Body of pancreas (tissue), 4 donors: ENCODE data around the gene FGD3. TPM values are rescaled to one million over a fixed set of nuclear protein-coding genes. Genes with fewer than 3 reads are reported as not detected.

Source experiments
- ATAC-seq: fragments of 150-250 bp; one replicate; pipeline ENCODE4 v1.9.1; 2016
- DNase-seq, 4 donors: peaks; one replicate each; pipeline ENCODE4 v3.0.0-alpha.2; 2019
- H3K27ac ChIP-seq, 4 donors: fragments of 200-600 bp; sonication (generic); 1 replicate in 3 of 4; 2 replicates in 1 of 4; pipeline versions ENCODE4 v1.5.1 to v1.6.1; 2016 to 2019; ENCODE audit warnings: mild to moderate bottlenecking in 1 of 4, mixed read lengths in 1 of 4, moderate library complexity in 1 of 4
- H3K27me3 ChIP-seq, 2 donors: fragments of 200-600 bp; sonication (generic); one replicate each; pipeline ENCODE4 v1.6.0; 2016; ENCODE audit warnings: mild to moderate bottlenecking in 1 of 2
- H3K36me3 ChIP-seq, 2 donors: fragments of 200-600 bp; sonication (generic); replicated peaks in 1 of 2; 2 replicates each; pipeline ENCODE4 v1.5.1; 2016; ENCODE audit warnings: low read depth in 2 of 2; ENCODE audit not compliant: insufficient read depth in 1 of 2
- H3K4me1 ChIP-seq: fragments of 200-600 bp; sonication (generic); one replicate; pipeline ENCODE4 v1.6.0; 2016
- H3K4me3 ChIP-seq, 2 donors: fragments of 200-600 bp; sonication (generic); 1 replicate in 1 of 2; 2 replicates in 1 of 2; pipeline ENCODE4 v1.5.1; 2016 to 2019
- H3K9me3 ChIP-seq, 3 donors: fragments of 200-600 bp; sonication (generic); 1 replicate in 2 of 3; 2 replicates in 1 of 3; pipeline ENCODE4 v1.5.1; 2016
- CTCF ChIP-seq, 7 experiments: fragments of 450-650 bp in 4 of 7; fragments of 200-600 bp in 3 of 7; sonication (generic) in 3 of 7; IDR thresholded peaks; one replicate each; pipeline ENCODE4 v1.5.1; 2016 to 2019; ENCODE audit warnings: antibody characterized with exemption in 7 of 7
- POLR2A ChIP-seq, 3 donors: fragments of 450-650 bp; IDR thresholded peaks; one replicate each; pipeline ENCODE4 v1.6.1; 2016; ENCODE audit warnings: antibody characterized with exemption in 3 of 3, mild to moderate bottlenecking in 2 of 3
- WGBS, 2 donors: methylation state at CpG; one replicate each; pipeline ENCODE4 v1.1.5; 2017; 5-methylcytosine and 5-hydroxymethylcytosine counted together
- intact Hi-C: fragments of 100-400 bp; cut with DNase I; formaldehyde crosslinking; loops from one replicate; pipeline ENCODE4 v1.15.1; 2023
- total RNA-seq, 2 donors: library from RNA; depleted of rRNA; stranded (reverse); fragments of >200 nt; gene quantifications; one replicate each; pipeline ENCODE4 v1.1.0, GENCODE V29; 2016

The FGD3 gene
- total RNA-seq, 2 donors from 2014 or later, result 12.2 to 13.2 TPM

- no peaks in the 10 kb centered on the region for H3K9me3 ChIP-seq
- H3K27me3 ChIP-seq, result no peaks in the 10 kb centered on the region
- no peaks in the 10 kb centered on the region for H3K4me1 ChIP-seq
- ATAC-seq (no peak), DNase-seq (no peak)
- no peak overlapping the region for H3K4me3 ChIP-seq
- H3K36me3 ChIP-seq, result no peaks in the 10 kb centered on the region
- WGBS, 2 donors, result 73% methylated on average over 6 of the region's 6 CpGs; no CpG with 5 or more reads in 1 of the 2 donors
- intact Hi-C loops, result no loop called here
- H3K27ac ChIP-seq, result no peak overlapping the region
- TF ChIP-seq CTCF (IDR thresholded peaks at IDR 0.05) (no peak), POLR2A (IDR thresholded peaks at IDR 0.05) (no peak)
These were observed 92.1 kb downstream of the FGD3 start for GRCh38 chr9:93039456-93039855.

GRCh38 chr9:93039976-93040375 lies 92.7 kb downstream of the FGD3 start:
- Histone ChIP-seq H3K4me3 (no peak overlapping the region), H3K27ac (no peak overlapping the region), H3K36me3 (no peaks in the 10 kb centered on the region), H3K9me3 (no peaks in the 10 kb centered on the region), H3K27me3 (no peaks in the 10 kb centered on the region), H3K4me1 (no peaks in the 10 kb centered on the region)
- DNase-seq (no peak), ATAC-seq (no peak)
- intact Hi-C loops, result no loop called here
- 74 to 87% methylated on average over 4 to 7 of the region's 10 CpGs for WGBS, 2 donors
- TF ChIP-seq POLR2A (IDR thresholded peaks at IDR 0.05), result no peak

- DNase-seq (no peak), ATAC-seq (no peak)
- H3K27me3 ChIP-seq, result no peaks in the 10 kb centered on the region
- intact Hi-C loops, result no loop called here
- H3K9me3 ChIP-seq, result no peaks in the 10 kb centered on the region
- 84 to 100% methylated on average over 1 to 7 of the region's 7 CpGs for WGBS, 2 donors
- TF ChIP-seq POLR2A (IDR thresholded peaks at IDR 0.05) (no peak), CTCF (IDR thresholded peaks at IDR 0.05) (no peak)
- H3K4me1 ChIP-seq, result no peaks in the 10 kb centered on the region
- no peak overlapping the region for H3K27ac ChIP-seq
- no peaks in the 10 kb centered on the region for H3K36me3 ChIP-seq
- no peak overlapping the region for H3K4me3 ChIP-seq
These were observed 93.1 kb downstream of the FGD3 start for GRCh38 chr9:93040409-93040808.

GRCh38 chr9:93041108-93041802 lies 93.9 kb downstream of the FGD3 start:
- TF ChIP-seq POLR2A (IDR thresholded peaks at IDR 0.05) (no peak), CTCF (IDR thresholded peaks at IDR 0.05) (no peak)
- intact Hi-C loops, result no loop called here
- DNase-seq (no peak), ATAC-seq (no peak)
- Histone ChIP-seq H3K4me3 (no peak overlapping the region), H3K4me1 (no peaks in the 10 kb centered on the region), H3K36me3 (no peaks in the 10 kb centered on the region), H3K9me3 (no peaks in the 10 kb centered on the region), H3K27me3 (no peaks in the 10 kb centered on the region), H3K27ac (no peak overlapping the region)
- 74 to 87% methylated on average over 5 to 6 of the region's 6 CpGs for WGBS, 2 donors

GRCh38 chr9:93043122-93043521 lies 95.8 kb downstream of the FGD3 start:
- intact Hi-C loops, result no loop called here
- H3K9me3 ChIP-seq, result no peaks in the 10 kb centered on the region
- H3K36me3 ChIP-seq, result no peaks in the 10 kb centered on the region
- H3K27ac ChIP-seq, result no peak overlapping the region
- TF ChIP-seq CTCF (IDR thresholded peaks at IDR 0.05) (no peak), POLR2A (IDR thresholded peaks at IDR 0.05) (no peak)
- H3K4me3 ChIP-seq, result no peak overlapping the region
- 80 to 81% methylated on average over 6 of the region's 6 CpGs for WGBS, 2 donors
- DNase-seq, result no peak
- ATAC-seq, result no peak
- H3K27me3 ChIP-seq, result no peaks in the 10 kb centered on the region
- no peaks in the 10 kb centered on the region for H3K4me1 ChIP-seq
